K562 (cell line): Measurements from ENCODE around the gene GATA6.

Source experiments
- HCFC1 ChIP-seq: IDR thresholded peaks from 2 replicates; pipeline ENCODE4 v1.6.1; 2012; ENCODE audit warnings: low read depth, low read length, improper control_type of control experiment
- KLF16 ChIP-seq: IDR thresholded peaks from 2 replicates; pipeline ENCODE4 v1.6.1; 2016; ENCODE audit warnings: antibody characterized with exemption

DNA sequence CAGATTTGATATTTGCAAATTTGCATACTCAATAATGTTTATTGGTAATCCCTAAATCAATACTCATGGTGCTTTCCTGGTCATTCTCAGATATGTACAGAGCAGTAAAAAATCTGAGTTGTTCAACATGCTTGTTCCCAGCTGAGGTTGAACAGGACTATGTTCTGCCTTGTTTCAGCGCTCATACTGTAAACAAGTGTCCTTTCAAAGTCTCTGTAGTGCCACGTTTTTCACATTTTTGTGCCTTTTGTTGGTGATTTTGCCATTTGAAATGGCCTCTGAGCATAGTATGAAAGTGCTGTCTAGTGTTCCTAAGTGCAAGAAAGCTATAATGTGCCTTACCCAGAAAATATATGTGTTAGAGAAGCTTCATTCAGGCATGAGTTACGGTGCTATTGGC is 16.0 kb upstream of the GATA6 start:
- TF ChIP-seq KLF16 (no peak), HCFC1 (no peak)
